GM12878 (cell line): ENCODE results near the gene MMRN2. TPM values are rescaled to one million over a fixed set of nuclear protein-coding genes. Genes with fewer than 3 reads are reported as not detected.

Experiments used
- ATAC-seq: fragments of 200-7000 bp; cut with Tn5 transposase; 3 replicates; pipeline ENCODE4 v1.9.1; 2020; ENCODE audit warnings: mild to moderate bottlenecking, moderate library complexity
- BruUV-seq: library from RNA; stranded (reverse); fragments of 400-500 nt; replicated peaks from 2 replicates; lab custom pipeline; 2021; lab: Mats Ljungman, UMichigan
- CTCF ChIA-PET: fragments of 300-600 bp; sonication (Branson Sonifier 250); formaldehyde crosslinking; extraction: SDS; loops from one replicate; lab custom pipeline; 2021; ENCODE audit warnings: inconsistent platforms; lab: Yijun Ruan, JAX
- POLR2A ChIA-PET: fragments of 350-600 bp; formaldehyde crosslinking; extraction: SDS; loops from one replicate; lab custom pipeline; 2021; ENCODE audit warnings: inconsistent platforms; lab: Charles Lee
- RAD21 ChIA-PET: fragments of 300-600 bp; sonication (Branson Sonifier 250); formaldehyde crosslinking; loops from one replicate; lab custom pipeline; 2023; ENCODE audit warnings: antibody characterized with exemption; ENCODE audit not compliant: unreplicated experiment; lab: Charles Lee
- SMC1A ChIA-PET: fragments of 300-600 bp; sonication (Branson Sonifier 250); formaldehyde crosslinking; loops from one replicate; lab custom pipeline; 2023; ENCODE audit not compliant: unreplicated experiment, uncharacterized antibody; lab: Charles Lee
- DNase-seq: peaks from one replicate; pipeline ENCODE4 v3.0.0-alpha.2; 2011; ENCODE audit warnings: low read depth, low spot score
- FAIRE-seq: peaks from 3 replicates; lab custom pipeline; 2011; peaks lifted over from hg19 to GRCh38; lab: Jason Lieb, UNC
- H2AFZ ChIP-seq: 2 replicates; pipeline ENCODE4 v1.6.0; 2011; ENCODE audit warnings: low read depth, low read length, control low read depth; ENCODE audit not compliant: control insufficient read depth
- H3K27ac ChIP-seq: 2 replicates; pipeline ENCODE4 v1.5.1; 2011; ENCODE audit warnings: control low read depth; ENCODE audit not compliant: control insufficient read depth, insufficient read depth
- H3K27me3 ChIP-seq, 2 experiments: replicated peaks in 1 of 2; 2 replicates each; pipeline versions ENCODE4 v1.6.0 to v1.6.1; 2011; ENCODE audit warnings: low read length in 1 of 2; ENCODE audit not compliant: control insufficient read depth in 2 of 2, insufficient read depth in 2 of 2
- H3K36me3 ChIP-seq, 2 experiments: 2 replicates each; pipeline ENCODE4 v1.5.1; 2011; ENCODE audit warnings: low read length in 1 of 2; ENCODE audit not compliant: control insufficient read depth in 2 of 2, insufficient read depth in 2 of 2
- H3K4me1 ChIP-seq: 2 replicates; pipeline ENCODE4 v1.6.1; 2011; ENCODE audit warnings: mild to moderate bottlenecking, low read length, moderate library complexity, mixed read lengths; ENCODE audit not compliant: control insufficient read depth, insufficient read depth
- H3K4me2 ChIP-seq: 2 replicates; pipeline ENCODE4 v1.6.0; 2011; ENCODE audit warnings: control low read depth; ENCODE audit not compliant: control insufficient read depth, insufficient read depth
- H3K4me3 ChIP-seq: fragments of 200-600 bp; sonication (generic); 2 replicates; pipeline ENCODE4 v1.5.1; 2016
- H3K79me2 ChIP-seq: 2 replicates; pipeline ENCODE4 v1.6.0; 2011; ENCODE audit warnings: low read length; ENCODE audit not compliant: control insufficient read depth, insufficient read depth
- H3K9ac ChIP-seq: 2 replicates; pipeline ENCODE4 v1.8.0; 2011; ENCODE audit warnings: low read length, control low read depth, mixed read lengths; ENCODE audit not compliant: control insufficient read depth, insufficient read depth
- H3K9me3 ChIP-seq: replicated peaks from 3 replicates; pipeline ENCODE4 v1.5.1; 2011; ENCODE audit warnings: mild to moderate bottlenecking, low read length; ENCODE audit not compliant: control insufficient read depth, insufficient read depth
- H4K20me1 ChIP-seq: 2 replicates; pipeline ENCODE4 v1.6.0; 2011; ENCODE audit not compliant: control insufficient read depth, insufficient read depth
- BHLHE40 ChIP-seq, 2 experiments: fragments of 450-650 bp in 1 of 2; IDR thresholded peaks; 2 replicates each; pipeline ENCODE4 v1.6.1; 2011 to 2017; ENCODE audit warnings: low read depth in 2 of 2, borderline replicate concordance in 1 of 2, improper control_type of control experiment in 1 of 2, low read length in 1 of 2, mild to moderate bottlenecking in 1 of 2
- CEBPZ ChIP-seq: fragments of 150-350 bp; IDR thresholded peaks from 2 replicates; pipeline ENCODE4 v1.6.1; 2016; ENCODE audit warnings: low read depth, low read length
- FOXM1 ChIP-seq: IDR thresholded peaks from 2 replicates; pipeline ENCODE4 v1.6.1; 2012; ENCODE audit warnings: low read depth, mild to moderate bottlenecking, inconsistent platforms, low read length, moderate library complexity
- MEF2A ChIP-seq: IDR thresholded peaks from 2 replicates; pipeline ENCODE4 v1.6.1; 2011; ENCODE audit warnings: low read depth, mild to moderate bottlenecking, low read length, moderate library complexity; ENCODE audit not compliant: insufficient read depth
- MEF2B ChIP-seq: fragments of 450-650 bp; IDR thresholded peaks from 2 replicates; pipeline ENCODE4 v1.6.1; 2018; ENCODE audit warnings: mild to moderate bottlenecking, moderate library complexity; ENCODE audit not compliant: partially characterized antibody, poor library complexity, severe bottlenecking
- MTA3 ChIP-seq: IDR thresholded peaks from 2 replicates; pipeline ENCODE4 v1.6.1; 2012; ENCODE audit warnings: low read length, inconsistent platforms, borderline replicate concordance
- NFXL1 ChIP-seq: fragments of 450-650 bp; IDR thresholded peaks from 2 replicates; pipeline ENCODE4 v1.6.1; 2017; ENCODE audit warnings: antibody characterized with exemption, mild to moderate bottlenecking, borderline replicate concordance
- NR2C1 ChIP-seq: fragments of 450-650 bp; IDR thresholded peaks from 2 replicates; pipeline ENCODE4 v1.6.1; 2017; ENCODE audit warnings: antibody characterized with exemption, mild to moderate bottlenecking, moderate library complexity
- POLR2A ChIP-seq: IDR thresholded peaks from 2 replicates; pipeline ENCODE4 v1.6.1; 2011; ENCODE audit warnings: low read depth, mild to moderate bottlenecking, low read length
- SMAD5 ChIP-seq: IDR thresholded peaks from 2 replicates; pipeline ENCODE4 v1.6.1; 2016; ENCODE audit warnings: antibody characterized with exemption, low read depth
- SMARCA5 ChIP-seq: fragments of 450-650 bp; IDR thresholded peaks from 2 replicates; pipeline ENCODE4 v1.6.1; 2017; ENCODE audit warnings: mild to moderate bottlenecking
- SRF ChIP-seq, 2 experiments: IDR thresholded peaks; 2 replicates each; pipeline ENCODE4 v1.6.1; 2011; ENCODE audit warnings: low read depth in 2 of 2, low read length in 2 of 2, mild to moderate bottlenecking in 1 of 2, moderate library complexity in 1 of 2
- TAF1 ChIP-seq: IDR thresholded peaks from 2 replicates; pipeline ENCODE4 v1.6.1; 2011; ENCODE audit warnings: mild to moderate bottlenecking, low read depth, low read length, borderline replicate concordance
- TBL1XR1 ChIP-seq: IDR thresholded peaks from 2 replicates; pipeline ENCODE4 v1.6.1; 2012; ENCODE audit warnings: low read depth, low read length, improper control_type of control experiment
- TCF3 ChIP-seq: IDR thresholded peaks from 2 replicates; pipeline ENCODE4 v1.6.1; 2012; ENCODE audit warnings: low read depth, mild to moderate bottlenecking, low read length, borderline replicate concordance; ENCODE audit not compliant: insufficient read depth
- USF1 ChIP-seq: IDR thresholded peaks from 2 replicates; pipeline ENCODE4 v1.6.1; 2011; ENCODE audit warnings: borderline replicate concordance, low read depth, mild to moderate bottlenecking, moderate library complexity, mixed read lengths, low read length; ENCODE audit not compliant: insufficient read depth; ENCODE audit errors: extremely low read length
- ZNF24 ChIP-seq: fragments of 450-650 bp; IDR thresholded peaks from 2 replicates; pipeline ENCODE4 v1.6.1; 2017; ENCODE audit warnings: antibody characterized with exemption, mild to moderate bottlenecking
- WGBS: methylation state at CpG from one replicate; pipeline ENCODE4 v1.1.6; 2016; ENCODE audit warnings: low lambda C conversion rate; ENCODE audit not compliant: insufficient replicate concordance, insufficient coverage; ENCODE audit errors: missing lambda C conversion rate; 5-methylcytosine and 5-hydroxymethylcytosine counted together
- in situ Hi-C: fragments of 300-500 bp; cut with MboI; formaldehyde crosslinking; loops from 9 replicates; pipeline ENCODE4 v1.14.3; 2018; ENCODE audit warnings: mixed read lengths
- intact Hi-C: fragments of 100-400 bp; cut with micrococcal nuclease; formaldehyde crosslinking; loops from one replicate; pipeline ENCODE4 v1.14.2; 2022; ENCODE audit not compliant: unreplicated experiment
- polyA plus RNA-seq, 11 experiments: library from polyadenylated mRNA; depleted of rRNA in 4 of 11; unstranded in 6 of 11; stranded (reverse) in 5 of 11; fragments of >200 nt; fragmentation: Nextera tagmentation in 4 of 11; fragmentation: Illumina TruSeq in 1 of 11; extraction: Ambion mirVana in 4 of 11; extraction: Trizol in 1 of 11; gene quantifications; 1 replicate in 1 of 11; 2 replicates in 10 of 11; pipeline versions ENCODE4 v1.2.1 to v1.2.3, GENCODE V29; 2011 to 2016; ENCODE audit warnings: inconsistent platforms in 2 of 11, missing spikeins in 2 of 11, low read depth in 1 of 11
- total RNA-seq, 4 experiments: library from RNA; depleted of rRNA in 3 of 4; stranded (reverse); fragments of >200 nt in 3 of 4; fragmentation: Illumina TruSeq in 1 of 4; extraction: Trizol in 1 of 4; gene quantifications; 2 replicates each; pipeline versions ENCODE4 v1.2.1 to v1.2.3, GENCODE V29; 2013 to 2021

The MMRN2 gene
- total and polyA plus RNA-seq, 10 of the 15 experiments (the other 5 are each of a cell fraction or from before 2014, with no cell fraction given) = 0.09 to 1.0 (median 0.54) TPM; not detected in 3

- TF ChIP-seq NFXL1 = no peak
- TF ChIP-seq SMAD5 = no peak
- TF ChIP-seq FOXM1 = no peak
- no peak for TF ChIP-seq SMARCA5
- no peak for TF ChIP-seq ZNF24
- no peak for TF ChIP-seq USF1
- no peak for TF ChIP-seq MEF2A
- TF ChIP-seq POLR2A = no peak
- TF ChIP-seq TCF3 = no peak
- TF ChIP-seq BHLHE40 (IDR thresholded peaks at IDR 0.05; ENCODE audit: borderline replicate concordance in 1 of 2, low read depth in 2 of 2, low read length in 1 of 2) = no peak
- TF ChIP-seq CEBPZ = no peak
- no peak for TF ChIP-seq MTA3
- no peak for TF ChIP-seq NR2C1
- no peak for TF ChIP-seq TAF1
- TF ChIP-seq SRF (IDR thresholded peaks at IDR 0.05; ENCODE audit: low read depth in 2 of 2, low read length in 2 of 2) = no peak
- TF ChIP-seq TBL1XR1 = no peak
- no peak for TF ChIP-seq MEF2B
- ChIA-PET RAD21 (interaction anchor here (1.0 to 1.8 kb wide), 2 partner anchors 21 to 126 kb away, joined by 4 to 5 read pairs; no protein-coding TSS in a partner anchor), POLR2A (interaction anchor here (2.4 kb wide), 1 partner anchor 125 kb away, joined by 7 read pairs; no protein-coding TSS in a partner anchor), CTCF (interaction anchor here (0.7 to 3.5 kb wide), 5 partner anchors 11 to 255 kb away, joined by 3 to 25 read pairs (median 7); partner anchors contain the start of gene MMRN2), SMC1A (interaction anchor here (1.4 kb wide), 1 partner anchor 87 kb away, joined by 3 read pairs; no protein-coding TSS in a partner anchor)
- Histone ChIP-seq H2AFZ (peak overlapping the region; percentile 85; the same call in 1 of the 2 replicates), H3K27me3 (no peaks in the 10 kb centered on the region), H4K20me1 (no peaks in the 10 kb centered on the region), H3K27ac (peak overlapping the region; percentile 88; the same call in 1 of the 2 replicates), H3K36me3 (no peaks in the 10 kb centered on the region), H3K4me3 (no peak overlapping the region), H3K79me2 (no peaks in the 10 kb centered on the region), H3K4me2 (0 out of 2 replicates have a peak overlapping the region, but pooled peaks have one; percentile 88), H3K9ac (no peak overlapping the region), H3K9me3 (no peaks in the 10 kb centered on the region), H3K4me1 (peaks cover 57% of the 10 kb centered on the region)
- ATAC-seq (no peak), DNase-seq (no peak), FAIRE-seq (no peak)
- BruUV-seq = no TSS peak
- intact Hi-C loops (loop anchor here (5.0 kb wide), 1 partner anchor 125 kb away; the partner anchor contains the start of gene GLUD1), in situ Hi-C loops (no loop called here)
- 97% methylated on average over 7 of the region's 7 CpGs for WGBS
Measured at GRCh38 chr10:86967481-86967941, 10.1 kb upstream of the MMRN2 start.
